Activated CD8-positive, alpha-beta memory T cell treated with anti-CD3 and anti-CD28 coated beads, Interleukin-2, amount 10 ng/mL, durations not matched to agents 7 days and 5 days (primary cell): Measurements from ENCODE around the gene LASP1. TPM values are rescaled to one million over a fixed set of nuclear protein-coding genes. Genes with fewer than 3 reads are reported as not detected.
A peak's percentile ranks its signal among the peaks of the same experiment; 100 is the strongest.
"Not testable (repeated sequence)": the region's sequence is repeated elsewhere in the genome, so short reads cannot be mapped to it uniquely, and the experiment has no call there.

Experiments used
- ATAC-seq: fragments of 150-1000 bp; cut with Tn5 transposase; one replicate; pipeline ENCODE4 v1.10.0; 2021; ENCODE audit warnings: moderate library complexity
- CTCF ChIA-PET: fragments of 350-600 bp; sonication (Branson Sonifier 250); formaldehyde crosslinking; loops from one replicate; lab custom pipeline; 2021; ENCODE audit warnings: antibody characterized with exemption; lab: Charles Lee
- DNase-seq: peaks from one replicate; pipeline ENCODE4 v3.0.0-alpha.2; 2020
- H3K27ac Mint-ChIP-seq: one replicate; pipeline ENCODE4 v1.8.0; 2021; ENCODE audit warnings: mild to moderate bottlenecking, mixed read lengths
- H3K27me3 Mint-ChIP-seq: one replicate; pipeline ENCODE4 v1.8.0; 2021; ENCODE audit warnings: mixed read lengths
- H3K36me3 Mint-ChIP-seq: one replicate; pipeline ENCODE4 v1.8.0; 2021; ENCODE audit warnings: mild to moderate bottlenecking, mixed read lengths
- H3K4me1 Mint-ChIP-seq: one replicate; pipeline ENCODE4 v1.8.0; 2021; ENCODE audit warnings: mixed read lengths
- H3K4me3 Mint-ChIP-seq: one replicate; pipeline ENCODE4 v1.8.0; 2021; ENCODE audit warnings: mild to moderate bottlenecking, moderate library complexity, mixed read lengths
- H3K9me3 Mint-ChIP-seq: one replicate; pipeline ENCODE4 v1.8.0; 2022; ENCODE audit warnings: low read depth, mixed read lengths
- total RNA-seq, 2 experiments: library from RNA; stranded (reverse); gene quantifications; one replicate each; pipeline ENCODE4 v1.2.3, GENCODE V29; 2021

The LASP1 gene
- total RNA-seq, 2 experiments from 2014 or later, result 208 to 239 TPM

- Mint-ChIP-seq H3K4me3 (no peak overlapping the region), H3K36me3 (no peaks in the 10 kb centered on the region), H3K9me3 (no peaks in the 10 kb centered on the region), H3K4me1 (peaks cover 11% of the 10 kb centered on the region), H3K27ac (no peak overlapping the region), H3K27me3 (peaks cover 3% of the 10 kb centered on the region)
- CTCF ChIA-PET, result interaction anchor here (1.5 to 2.1 kb wide), 2 partner anchors 75 to 222 kb away, joined by 4 to 5 read pairs; no protein-coding TSS in a partner anchor
- DNase-seq, result no peak
- ATAC-seq, result no peak
Observed at GRCh38 chr17:38942696-38943334, 73.0 kb downstream of the LASP1 start.

GRCh38 chr17:38943607-38944006 lies 73.7 kb downstream of the LASP1 start:
- H3K27me3 Mint-ChIP-seq, result no peaks in the 10 kb centered on the region
- DNase-seq (no peak), ATAC-seq (peak; percentile 50)
- no peaks in the 10 kb centered on the region for H3K36me3 Mint-ChIP-seq
- H3K27ac Mint-ChIP-seq, result no peak overlapping the region
- no peak overlapping the region for H3K4me3 Mint-ChIP-seq
- CTCF ChIA-PET, result interaction anchor here (1.0 to 2.1 kb wide), 4 partner anchors 20 to 221 kb away, joined by 3 to 5 read pairs (median 4); no protein-coding TSS in a partner anchor
- peaks cover 11% of the 10 kb centered on the region for H3K4me1 Mint-ChIP-seq
- no peaks in the 10 kb centered on the region for H3K9me3 Mint-ChIP-seq

GRCh38 chr17:38947189-38947588 lies 77.3 kb downstream of the LASP1 start:
- DNase-seq, result no peak
- H3K27me3 Mint-ChIP-seq, result no peaks in the 10 kb centered on the region
- H3K9me3 Mint-ChIP-seq, result no peaks in the 10 kb centered on the region
- no peaks in the 10 kb centered on the region for H3K36me3 Mint-ChIP-seq
- no peak overlapping the region for H3K27ac Mint-ChIP-seq
- CTCF ChIA-PET, result interaction anchor here (0.8 to 2.2 kb wide), 8 partner anchors 17 to 205 kb away, joined by 3 to 6 read pairs (median 4); partner anchors contain the start of genes FBXO47, LASP1NB and PLXDC1
- ATAC-seq, result peak; percentile 61
- H3K4me1 Mint-ChIP-seq, result peaks cover 13% of the 10 kb centered on the region
- H3K4me3 Mint-ChIP-seq, result no peak overlapping the region

- CTCF ChIA-PET, H3K36me3 Mint-ChIP-seq, H3K9me3 Mint-ChIP-seq, DNase-seq, H3K4me3 Mint-ChIP-seq, H3K27me3 Mint-ChIP-seq, ATAC-seq, H3K27ac Mint-ChIP-seq: not testable (repeated sequence)
- H3K4me1 Mint-ChIP-seq, result peaks cover 10% of the 10 kb centered on the region
Observed at GRCh38 chr17:38953800-38954199, 83.9 kb downstream of the LASP1 start.

- Mint-ChIP-seq H3K4me3 (no peak overlapping the region), H3K27ac (no peak overlapping the region), H3K27me3 (no peaks in the 10 kb centered on the region), H3K36me3 (no peaks in the 10 kb centered on the region), H3K4me1 (peaks cover 31% of the 10 kb centered on the region), H3K9me3 (no peaks in the 10 kb centered on the region)
- ATAC-seq (no peak), DNase-seq (no peak)
- CTCF ChIA-PET, result interaction anchor here (0.9 to 1.7 kb wide), 5 partner anchors 9 to 216 kb away, joined by 3 to 4 read pairs (median 4); partner anchors contain the start of genes FBXO47 and LASP1NB
Observed at GRCh38 chr17:38958326-38958725, 88.5 kb downstream of the LASP1 start.

GRCh38 chr17:38958756-38959155 lies 88.9 kb downstream of the LASP1 start:
- no peak for DNase-seq
- no peaks in the 10 kb centered on the region for H3K9me3 Mint-ChIP-seq
- no peak overlapping the region for H3K27ac Mint-ChIP-seq
- H3K4me1 Mint-ChIP-seq, result peaks cover 31% of the 10 kb centered on the region
- no peaks in the 10 kb centered on the region for H3K27me3 Mint-ChIP-seq
- no peak for ATAC-seq
- CTCF ChIA-PET, result interaction anchor here (0.9 to 1.7 kb wide), 5 partner anchors 9 to 216 kb away, joined by 3 to 4 read pairs (median 4); partner anchors contain the start of genes FBXO47 and LASP1NB
- H3K36me3 Mint-ChIP-seq, result no peaks in the 10 kb centered on the region
- no peak overlapping the region for H3K4me3 Mint-ChIP-seq

- no peaks in the 10 kb centered on the region for H3K9me3 Mint-ChIP-seq
- peak; percentile 45 for ATAC-seq
- H3K36me3 Mint-ChIP-seq, result no peaks in the 10 kb centered on the region
- H3K4me3 Mint-ChIP-seq, result no peak overlapping the region
- H3K27ac Mint-ChIP-seq, result no peak overlapping the region
- CTCF ChIA-PET, result interaction anchor here (0.8 to 1.4 kb wide), 4 partner anchors 14 to 215 kb away, joined by 3 read pairs; no protein-coding TSS in a partner anchor
- DNase-seq, result no peak
- no peaks in the 10 kb centered on the region for H3K27me3 Mint-ChIP-seq
- H3K4me1 Mint-ChIP-seq, result peaks cover 31% of the 10 kb centered on the region
Observed at GRCh38 chr17:38959508-38959907, 89.7 kb downstream of the LASP1 start.

GRCh38 chr17:38960402-38960801 lies 90.5 kb downstream of the LASP1 start:
- CTCF ChIA-PET, result interaction anchor here (0.7 to 1.4 kb wide), 5 partner anchors 15 to 214 kb away, joined by 3 read pairs; no protein-coding TSS in a partner anchor

GRCh38 chr17:38961413-38961812 lies 91.6 kb downstream of the LASP1 start:
- Mint-ChIP-seq H3K27me3 (no peaks in the 10 kb centered on the region), H3K36me3 (no peaks in the 10 kb centered on the region), H3K27ac (no peak overlapping the region), H3K4me1 (peaks cover 31% of the 10 kb centered on the region), H3K9me3 (no peaks in the 10 kb centered on the region), H3K4me3 (no peak overlapping the region)
- DNase-seq (no peak), ATAC-seq (no peak)
- CTCF ChIA-PET, result interaction anchor here (0.7 to 1.5 kb wide), 2 partner anchors 13 to 17 kb away, joined by 3 read pairs; no protein-coding TSS in a partner anchor

More at GRCh38 chr17:38960402-38960801, 90.5 kb downstream of the LASP1 start:
- H3K4me3 Mint-ChIP-seq, result no peak overlapping the region
- no peaks in the 10 kb centered on the region for H3K36me3 Mint-ChIP-seq
- ATAC-seq (peak; percentile 65), DNase-seq (no peak)
- peaks cover 31% of the 10 kb centered on the region for H3K4me1 Mint-ChIP-seq
- H3K27me3 Mint-ChIP-seq, result no peaks in the 10 kb centered on the region
- peak overlapping the region; percentile 74 for H3K27ac Mint-ChIP-seq
- H3K9me3 Mint-ChIP-seq, result no peaks in the 10 kb centered on the region

GRCh38 chr17:38967290-38967738 lies 97.5 kb downstream of the LASP1 start, which contains the start of gene FBXO47:
FBXO47 (minus strand) TSS chr17:38967403; CDS start chr17:38963025, 4,378 bp downstream.
- CTCF ChIA-PET, result interaction anchor here (0.7 to 2.1 kb wide), 13 partner anchors 8 to 207 kb away, joined by 3 to 13 read pairs (median 4); partner anchors contain the start of genes LASP1NB and RPL23
- DNase-seq (peak; percentile 93), ATAC-seq (peak; percentile 100)
- Mint-ChIP-seq H3K36me3 (no peaks in the 10 kb centered on the region), H3K9me3 (no peaks in the 10 kb centered on the region), H3K4me3 (peak within 1 kb of the TSS; percentile 68), H3K27ac (peak within 1 kb of the TSS; percentile 73), H3K4me1 (peaks cover 10% of the 10 kb centered on the region), H3K27me3 (peaks cover 2% of the 10 kb centered on the region)

GRCh38 chr17:38969281-38969680 lies 99.4 kb downstream of the LASP1 start:
- H3K4me3 Mint-ChIP-seq, result no peak overlapping the region
- H3K36me3 Mint-ChIP-seq, result no peaks in the 10 kb centered on the region
- no peak overlapping the region for H3K27ac Mint-ChIP-seq
- peaks cover 10% of the 10 kb centered on the region for H3K4me1 Mint-ChIP-seq
- ATAC-seq, result no peak
- DNase-seq, result no peak
- H3K9me3 Mint-ChIP-seq, result no peaks in the 10 kb centered on the region
- peaks cover 6% of the 10 kb centered on the region for H3K27me3 Mint-ChIP-seq
- CTCF ChIA-PET, result no interaction called here

- DNase-seq (no peak), ATAC-seq (no peak)
- Mint-ChIP-seq H3K4me1 (peaks cover 10% of the 10 kb centered on the region), H3K27me3 (peaks cover 6% of the 10 kb centered on the region), H3K36me3 (no peaks in the 10 kb centered on the region), H3K9me3 (no peaks in the 10 kb centered on the region), H3K4me3 (no peak overlapping the region), H3K27ac (no peak overlapping the region)
- CTCF ChIA-PET, result interaction anchor here (1.2 kb wide), 1 partner anchor 198 kb away, joined by 3 read pairs; no protein-coding TSS in a partner anchor
Observed at GRCh38 chr17:38970128-38970527, 100.3 kb downstream of the LASP1 start.

GRCh38 chr17:38970804-38971203 lies 100.9 kb downstream of the LASP1 start:
- Mint-ChIP-seq H3K36me3 (no peaks in the 10 kb centered on the region), H3K27me3 (peaks cover 6% of the 10 kb centered on the region), H3K4me1 (peaks cover 12% of the 10 kb centered on the region), H3K9me3 (no peaks in the 10 kb centered on the region), H3K27ac (no peak overlapping the region), H3K4me3 (no peak overlapping the region)
- DNase-seq (no peak), ATAC-seq (no peak)
- CTCF ChIA-PET, result interaction anchor here (1.2 kb wide), 1 partner anchor 197 kb away, joined by 3 read pairs; no protein-coding TSS in a partner anchor
